ENCODE results near the gene CYB561D2. TPM values are rescaled to one million over a fixed set of nuclear protein-coding genes. Genes with fewer than 3 reads are reported as not detected.

The CYB561D2 gene
- total RNA-seq, 1 donor from 2014 or later, result 2.2 TPM

- H3K4me1 ChIP-seq, result peaks cover 28% of the 10 kb centered on the region
- no peak overlapping the region for H3K9ac ChIP-seq
- no peaks in the 10 kb centered on the region for H3K36me3 ChIP-seq
- Mint-ChIP-seq H3K27ac (peak overlapping the region; percentile 83), H3K4me1 (peaks cover 40% of the 10 kb centered on the region), H3K36me3 (peaks cover 41% of the 10 kb centered on the region), H3K4me3 (peak overlapping the region; percentile 70), H3K27me3 (ENCODE audit: insufficient read depth, low read depth) (peaks cover 4% of the 10 kb centered on the region), H3K9me3 (no peaks in the 10 kb centered on the region)
- H3K4me3 ChIP-seq, result no peak overlapping the region
- H3K27me3 ChIP-seq, result no peaks in the 10 kb centered on the region
- DNase-seq (ENCODE audit: low spot score), result no peak
- peaks cover 21% of the 10 kb centered on the region for H3F3A ChIP-seq (ENCODE audit: low read depth)
- TF ChIP-seq EZH2phosphoT487 (IDR thresholded peaks at IDR 0.05), result no peak
- TF ChIP-seq EZH2 (IDR thresholded peaks at IDR 0.05), result no peak
- H3K79me2 ChIP-seq (ENCODE audit: low read depth), result peaks cover 37% of the 10 kb centered on the region
- H3K27ac ChIP-seq, result no peak overlapping the region
- peak overlapping the region; percentile 88 for H3K4me2 ChIP-seq
- H3K9me3 ChIP-seq (ENCODE audit: low read depth), result no peaks in the 10 kb centered on the region
- H4K20me1 ChIP-seq (ENCODE audit: low read depth), result peaks cover 36% of the 10 kb centered on the region
- no peak overlapping the region for H2AFZ ChIP-seq (replicated peaks)
These were observed 32.0 kb upstream of the CYB561D2 start for GRCh38 chr3:50318615-50319014.

- H3K79me2 ChIP-seq (ENCODE audit: low read depth), result peaks cover 37% of the 10 kb centered on the region
- no peak for DNase-seq (ENCODE audit: low spot score)
- Mint-ChIP-seq H3K36me3 (peaks cover 34% of the 10 kb centered on the region), H3K4me1 (peaks cover 43% of the 10 kb centered on the region), H3K27me3 (ENCODE audit: insufficient read depth, low read depth) (peaks cover 4% of the 10 kb centered on the region), H3K9me3 (no peaks in the 10 kb centered on the region), H3K4me3 (peak overlapping the region; percentile 99), H3K27ac (no peak overlapping the region)
- no peaks in the 10 kb centered on the region for H3K27me3 ChIP-seq
- no peak overlapping the region for H3K27ac ChIP-seq
- TF ChIP-seq CTCF (IDR thresholded peaks at IDR 0.05) (no peak), EZH2phosphoT487 (IDR thresholded peaks at IDR 0.05) (no peak), EZH2 (IDR thresholded peaks at IDR 0.05) (no peak)
- H4K20me1 ChIP-seq (ENCODE audit: low read depth), result peaks cover 36% of the 10 kb centered on the region
- H3K4me2 ChIP-seq, result peak overlapping the region; percentile 88
- no peaks in the 10 kb centered on the region for H3K9me3 ChIP-seq (ENCODE audit: low read depth)
- H3F3A ChIP-seq (ENCODE audit: low read depth), result peaks cover 26% of the 10 kb centered on the region
- H3K4me3 ChIP-seq, result no peak overlapping the region
- peaks cover 28% of the 10 kb centered on the region for H3K4me1 ChIP-seq
- no peak overlapping the region for H3K9ac ChIP-seq
- H3K36me3 ChIP-seq, result no peaks in the 10 kb centered on the region
- no peak overlapping the region for H2AFZ ChIP-seq (replicated peaks)
These were observed 31.3 kb upstream of the CYB561D2 start for GRCh38 chr3:50319181-50319893.

- peaks cover 37% of the 10 kb centered on the region for H3K79me2 ChIP-seq (ENCODE audit: low read depth)
- peaks cover 32% of the 10 kb centered on the region for H3F3A ChIP-seq (ENCODE audit: low read depth)
- H3K36me3 Mint-ChIP-seq, result peaks cover 31% of the 10 kb centered on the region
- peak overlapping the region; percentile 88 for H3K4me2 ChIP-seq
- H3K27ac ChIP-seq, result no peak overlapping the region
- peaks cover 4% of the 10 kb centered on the region for H3K27me3 Mint-ChIP-seq (ENCODE audit: insufficient read depth, low read depth)
- TF ChIP-seq CTCF (IDR thresholded peaks at IDR 0.05), result no peak
- TF ChIP-seq EZH2 (IDR thresholded peaks at IDR 0.05), result no peak
- no peak for TF ChIP-seq EZH2phosphoT487 (IDR thresholded peaks at IDR 0.05)
- H3K4me1 Mint-ChIP-seq, result peaks cover 49% of the 10 kb centered on the region
- peak overlapping the region; percentile 98 for H3K27ac Mint-ChIP-seq
- DNase-seq (ENCODE audit: low spot score), result no peak
- no peaks in the 10 kb centered on the region for H3K36me3 ChIP-seq
- no peaks in the 10 kb centered on the region for H3K9me3 ChIP-seq (ENCODE audit: low read depth)
- no peaks in the 10 kb centered on the region for H3K27me3 ChIP-seq
- peak overlapping the region; percentile 99 for H3K4me3 Mint-ChIP-seq
- no peak overlapping the region for H3K9ac ChIP-seq
- H2AFZ ChIP-seq (replicated peaks), result no peak overlapping the region
- H3K9me3 Mint-ChIP-seq, result no peaks in the 10 kb centered on the region
- H3K4me1 ChIP-seq, result peaks cover 28% of the 10 kb centered on the region
- H4K20me1 ChIP-seq (ENCODE audit: low read depth), result peaks cover 36% of the 10 kb centered on the region
- H3K4me3 ChIP-seq, result peak overlapping the region; percentile 84
These were observed 30.6 kb upstream of the CYB561D2 start for GRCh38 chr3:50319894-50320625.
